Measurements from ENCODE around the gene DYRK3. TPM values are rescaled to one million over a fixed set of nuclear protein-coding genes. Genes with fewer than 3 reads are reported as not detected.

DYRK3 gene
- total and polyA plus RNA-seq, 2 of the 13 experiments (the other 11 are each of a cell fraction or from before 2014, with no cell fraction given), result 0.48 to 2.8 TPM

DNA sequence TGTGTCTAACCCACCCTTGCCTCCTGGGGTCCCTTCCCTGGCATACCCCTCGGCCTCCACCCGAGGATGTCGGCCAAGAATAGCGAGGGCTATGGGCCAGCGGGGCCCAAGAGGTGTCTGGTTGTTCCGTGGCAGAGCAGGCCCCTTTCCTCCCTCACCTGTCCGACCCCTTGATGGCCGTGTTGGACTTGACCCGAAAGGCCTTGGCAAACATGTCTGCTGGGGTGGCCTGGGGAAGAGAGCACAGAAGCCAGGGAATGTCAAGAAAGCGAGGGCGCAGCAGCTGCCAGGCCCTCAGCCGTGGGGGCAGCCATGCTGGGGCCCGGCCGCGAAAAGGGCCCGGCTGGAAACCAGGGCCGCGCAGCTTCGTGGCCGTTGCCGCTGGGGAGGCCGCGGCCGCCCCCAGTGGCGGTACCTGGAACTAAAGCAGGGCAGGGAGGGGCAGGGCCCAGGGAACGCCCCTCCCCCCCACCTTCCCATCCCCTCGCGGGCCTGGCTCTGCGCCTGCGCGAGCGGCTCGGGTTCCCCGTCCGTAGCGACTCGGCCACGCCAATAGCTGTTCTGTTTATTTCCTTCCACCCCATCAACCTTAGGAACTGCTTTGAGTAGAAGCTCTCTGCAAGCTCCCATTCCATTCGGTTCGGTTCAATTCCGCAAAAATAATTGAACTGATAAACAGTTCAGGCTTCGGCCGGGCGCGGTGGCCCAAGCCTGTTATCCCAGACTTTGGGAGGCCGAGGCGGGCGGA lies 23.0 kb upstream of the DYRK3 start, which contains the start of gene EIF2D (continued):
- TF ChIP-seq, protein P1, sequence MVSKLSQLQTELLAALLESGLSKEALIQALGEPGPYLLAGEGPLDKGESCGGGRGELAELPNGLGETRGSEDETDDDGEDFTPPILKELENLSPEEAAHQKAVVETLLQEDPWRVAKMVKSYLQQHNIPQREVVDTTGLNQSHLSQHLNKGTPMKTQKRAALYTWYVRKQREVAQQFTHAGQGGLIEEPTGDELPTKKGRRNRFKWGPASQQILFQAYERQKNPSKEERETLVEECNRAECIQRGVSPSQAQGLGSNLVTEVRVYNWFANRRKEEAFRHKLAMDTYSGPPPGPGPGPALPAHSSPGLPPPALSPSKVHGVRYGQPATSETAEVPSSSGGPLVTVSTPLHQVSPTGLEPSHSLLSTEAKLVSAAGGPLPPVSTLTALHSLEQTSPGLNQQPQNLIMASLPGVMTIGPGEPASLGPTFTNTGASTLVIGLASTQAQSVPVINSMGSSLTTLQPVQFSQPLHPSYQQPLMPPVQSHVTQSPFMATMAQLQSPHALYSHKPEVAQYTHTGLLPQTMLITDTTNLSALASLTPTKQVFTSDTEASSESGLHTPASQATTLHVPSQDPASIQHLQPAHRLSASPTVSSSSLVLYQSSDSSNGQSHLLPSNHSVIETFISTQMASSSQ (IDR thresholded peaks at IDR 0.05; ENCODE audit: low read depth), result 0 out of 2 replicates have a peak, but pooled peaks have one; percentile 18
- TF ChIP-seq, protein P1 (CRISPR knock-in tag; IDR thresholded peaks at IDR 0.05; ENCODE audit: borderline replicate concordance), result peak; percentile 91
- TF ChIP-seq ZNF124 (CRISPR knock-in tag; IDR thresholded peaks at IDR 0.05) (peak; percentile 95), ZNF629 (CRISPR knock-in tag; conservative IDR thresholded peaks at IDR 0.05) (peak; percentile 60), ZNF432 (CRISPR knock-in tag; IDR thresholded peaks at IDR 0.05; ENCODE audit: borderline replicate concordance) (no peak), LCORL (IDR thresholded peaks at IDR 0.05) (peak; percentile 90), LCORL (CRISPR knock-in tag; IDR thresholded peaks at IDR 0.05) (peak; percentile 87), CBFB (CRISPR knock-in tag; IDR thresholded peaks at IDR 0.05) (peak; percentile 95), KLF16 (CRISPR knock-in tag; IDR thresholded peaks at IDR 0.05) (peak in 1 of 2 experiments; percentile 98; a peak in 2 of 4 replicates), THAP9 (CRISPR knock-in tag; IDR thresholded peaks at IDR 0.05; ENCODE audit: borderline replicate concordance) (peak; percentile 97), NFKBIZ (CRISPR knock-in tag; IDR thresholded peaks at IDR 0.05) (peak; percentile 96), KDM4B (CRISPR knock-in tag; IDR thresholded peaks at IDR 0.05) (peak; percentile 84), NPAS2 (CRISPR knock-in tag; IDR thresholded peaks at IDR 0.05; ENCODE audit: borderline replicate concordance) (no peak), MZF1 (CRISPR knock-in tag; IDR thresholded peaks at IDR 0.05; ENCODE audit: borderline replicate concordance) (no peak), ASH2L (IDR thresholded peaks at IDR 0.05; ENCODE audit: insufficient read length, low read depth, low read length) (peak; percentile 95), KDM6A (CRISPR knock-in tag; IDR thresholded peaks at IDR 0.05; ENCODE audit: low read depth) (no peak), MXI1 (IDR thresholded peaks at IDR 0.05; ENCODE audit: borderline replicate concordance, low read depth, low read length) (peak; percentile 87; the same call in 1 of the 3 replicates), ZMYM3 (CRISPR knock-in tag; IDR thresholded peaks at IDR 0.05) (peak; percentile 85; the same call in 1 of the 2 replicates), ZNF782 (CRISPR knock-in tag; IDR thresholded peaks at IDR 0.05; ENCODE audit: borderline replicate concordance) (0 out of 2 replicates have a peak, but pooled peaks have one; percentile 76), STAG1 (CRISPR knock-in tag; IDR thresholded peaks at IDR 0.05) (0 out of 2 replicates have a peak, but pooled peaks have one; percentile 27), ZNF816 (CRISPR knock-in tag; IDR thresholded peaks at IDR 0.05; ENCODE audit: borderline replicate concordance) (peak; percentile 64; the same call in 1 of the 2 replicates), AHR (CRISPR knock-in tag; IDR thresholded peaks at IDR 0.05) (peak; percentile 98; the same call in 1 of the 2 replicates), ZNF703 (CRISPR knock-in tag; IDR thresholded peaks at IDR 0.05; ENCODE audit: borderline replicate concordance) (no peak; the same call in 1 of the 2 replicates), ZNF296 (CRISPR knock-in tag; conservative IDR thresholded peaks at IDR 0.05) (peak; percentile 80)
